BLaER1 treated with 17β-estradiol and CSF1 and Interleukin-3, amounts not matched to agents 10 nM and 100 nM (cell line): ENCODE measurements around the gene ADAM17.

Experiments used
- H3K27ac ChIP-seq, 11 experiments: shearing (Covaris generic); formaldehyde crosslinking; 2 replicates each; pipeline ENCODE4 v1.8.1; 2022
- H3K27me3 ChIP-seq, 11 experiments: shearing (Covaris generic); formaldehyde crosslinking; 2 replicates each; pipeline ENCODE4 v1.8.1; 2022
- H3K36me3 ChIP-seq, 11 experiments: shearing (Covaris generic); formaldehyde crosslinking; 2 replicates each; pipeline ENCODE4 v1.8.1; 2022
- H3K4me1 ChIP-seq, 10 experiments: shearing (Covaris generic); formaldehyde crosslinking; 2 replicates each; pipeline ENCODE4 v1.8.1; 2022
- H3K4me2 ChIP-seq, 11 experiments: shearing (Covaris generic); formaldehyde crosslinking; 2 replicates each; pipeline ENCODE4 v1.8.1; 2022
- H3K4me3 ChIP-seq, 10 experiments: shearing (Covaris generic); formaldehyde crosslinking; 2 replicates each; pipeline ENCODE4 v1.8.1; 2022
- H3K9ac ChIP-seq, 11 experiments: shearing (Covaris generic); formaldehyde crosslinking; 2 replicates each; pipeline ENCODE4 v1.8.1; 2022
- H3K9me3 ChIP-seq, 11 experiments: shearing (Covaris generic); formaldehyde crosslinking; replicated peaks in 1 of 11; 2 replicates each; pipeline ENCODE4 v1.8.1; 2022
- H4K20me1 ChIP-seq, 11 experiments: shearing (Covaris generic); formaldehyde crosslinking; 2 replicates each; pipeline ENCODE4 v1.8.1; 2022
- Cebpa-rat ChIP-seq, 11 experiments: shearing (Covaris generic); IDR thresholded peaks; 2 replicates each; pipeline ENCODE4 v1.8.1; 2022

The ADAM17 gene

GRCh38 chr2:9508931-9509330, 46.7 kb downstream of the ADAM17 start:
- TF ChIP-seq Cebpa-rat (IDR thresholded peaks at IDR 0.05): no peak
- H4K20me1 ChIP-seq: peaks cover 0 to 99% (median 79%) of the 10 kb centered on the region in 11 experiments; a peak in 19 of 22 replicates
- peak overlapping the region in 3 of 11 experiments; percentile 2 to 20 (median 19); a peak in 2 of 22 replicates for H3K9ac ChIP-seq
- H3K9me3 ChIP-seq: no peaks in the 10 kb centered on the region
- H3K4me1 ChIP-seq: peaks cover 0 to 32% (median 0%) of the 10 kb centered on the region in 10 experiments; a peak in 8 of 20 replicates
- H3K27ac ChIP-seq: peak overlapping the region in 1 of 11 experiments; percentile 25; a peak in 2 of 22 replicates
- H3K27me3 ChIP-seq: no peaks in the 10 kb centered on the region
- H3K4me2 ChIP-seq: 0 out of 22 replicates have a peak overlapping the region, but pooled peaks of 2 of the 11 experiments have one; percentile 0 to 7
- peaks cover 91 to 100% (median 99%) of the 10 kb centered on the region in 11 experiments for H3K36me3 ChIP-seq
- H3K4me3 ChIP-seq: no peak overlapping the region

GRCh38 chr2:9498210-9498609, 57.4 kb downstream of the ADAM17 start:
- peaks cover 0 to 100% (median 92%) of the 10 kb centered on the region in 11 experiments; a peak in 18 of 22 replicates for H4K20me1 ChIP-seq
- no peak for TF ChIP-seq Cebpa-rat (IDR thresholded peaks at IDR 0.05)
- no peak overlapping the region for H3K4me3 ChIP-seq
- no peaks in the 10 kb centered on the region for H3K4me1 ChIP-seq
- H3K9me3 ChIP-seq: no peaks in the 10 kb centered on the region
- H3K9ac ChIP-seq: no peak overlapping the region
- no peak overlapping the region for H3K27ac ChIP-seq
- no peaks in the 10 kb centered on the region for H3K27me3 ChIP-seq
- peaks cover 98 to 100% (median 100%) of the 10 kb centered on the region in 11 experiments for H3K36me3 ChIP-seq
- no peak overlapping the region for H3K4me2 ChIP-seq

- H3K36me3 ChIP-seq: peaks cover 98 to 100% (median 100%) of the 10 kb centered on the region in 11 experiments
- TF ChIP-seq Cebpa-rat (IDR thresholded peaks at IDR 0.05): no peak
- no peak overlapping the region for H3K4me2 ChIP-seq
- H4K20me1 ChIP-seq: peaks cover 0 to 100% (median 92%) of the 10 kb centered on the region in 11 experiments; a peak in 19 of 22 replicates
- H3K9ac ChIP-seq: no peak overlapping the region
- no peak overlapping the region for H3K4me3 ChIP-seq
- H3K9me3 ChIP-seq: no peaks in the 10 kb centered on the region
- H3K27ac ChIP-seq: no peak overlapping the region
- no peaks in the 10 kb centered on the region for H3K4me1 ChIP-seq
- no peaks in the 10 kb centered on the region for H3K27me3 ChIP-seq
These were observed 58.6 kb downstream of the ADAM17 start for GRCh38 chr2:9497017-9497416.

- TF ChIP-seq Cebpa-rat (IDR thresholded peaks at IDR 0.05): no peak
- Histone ChIP-seq H3K9ac (no peak overlapping the region), H3K27me3 (no peaks in the 10 kb centered on the region), H3K27ac (no peak overlapping the region), H4K20me1 (peaks cover 6 to 100% (median 90%) of the 10 kb centered on the region in 11 experiments; a peak in 21 of 22 replicates), H3K9me3 (no peaks in the 10 kb centered on the region), H3K4me3 (no peak overlapping the region), H3K4me2 (no peak overlapping the region), H3K4me1 (no peaks in the 10 kb centered on the region), H3K36me3 (peaks cover 99 to 100% (median 100%) of the 10 kb centered on the region in 11 experiments)
These were observed 61.5 kb downstream of the ADAM17 start for GRCh38 chr2:9494081-9494480.

- Histone ChIP-seq H3K4me3 (no peak overlapping the region), H3K4me1 (no peaks in the 10 kb centered on the region), H3K27me3 (no peaks in the 10 kb centered on the region; a peak in 1 of 22 replicates), H4K20me1 (peaks cover 6 to 100% (median 92%) of the 10 kb centered on the region in 11 experiments; a peak in 21 of 22 replicates), H3K36me3 (peaks cover 99 to 100% (median 100%) of the 10 kb centered on the region in 11 experiments), H3K9ac (no peak overlapping the region), H3K27ac (no peak overlapping the region), H3K4me2 (no peak overlapping the region), H3K9me3 (no peaks in the 10 kb centered on the region)
- TF ChIP-seq Cebpa-rat (IDR thresholded peaks at IDR 0.05): no peak
These were observed 62.2 kb downstream of the ADAM17 start for GRCh38 chr2:9493478-9493877.

- Histone ChIP-seq H3K27ac (no peak overlapping the region), H3K9ac (no peak overlapping the region), H3K4me1 (no peaks in the 10 kb centered on the region), H3K9me3 (no peaks in the 10 kb centered on the region), H3K27me3 (no peaks in the 10 kb centered on the region; a peak in 1 of 22 replicates), H3K4me3 (no peak overlapping the region), H3K4me2 (no peak overlapping the region), H4K20me1 (peaks cover 6 to 100% (median 92%) of the 10 kb centered on the region in 11 experiments; a peak in 21 of 22 replicates), H3K36me3 (peaks cover 99 to 100% (median 100%) of the 10 kb centered on the region in 11 experiments)
- no peak for TF ChIP-seq Cebpa-rat (IDR thresholded peaks at IDR 0.05)
These were observed 62.7 kb downstream of the ADAM17 start for GRCh38 chr2:9492927-9493326.

- H4K20me1 ChIP-seq: peaks cover 6 to 100% (median 93%) of the 10 kb centered on the region in 11 experiments; a peak in 21 of 22 replicates
- H3K9me3 ChIP-seq: no peaks in the 10 kb centered on the region
- no peaks in the 10 kb centered on the region; a peak in 1 of 22 replicates for H3K27me3 ChIP-seq
- no peak overlapping the region for H3K4me2 ChIP-seq
- H3K4me3 ChIP-seq: no peak overlapping the region
- no peaks in the 10 kb centered on the region for H3K4me1 ChIP-seq
- H3K9ac ChIP-seq: no peak overlapping the region
- no peak overlapping the region for H3K27ac ChIP-seq
- TF ChIP-seq Cebpa-rat (IDR thresholded peaks at IDR 0.05): no peak
- H3K36me3 ChIP-seq: peaks cover 99 to 100% (median 100%) of the 10 kb centered on the region in 11 experiments
These were observed 64.8 kb downstream of the ADAM17 start for GRCh38 chr2:9490789-9491188.

- Histone ChIP-seq H3K9me3 (no peaks in the 10 kb centered on the region), H3K4me2 (no peak overlapping the region), H3K9ac (no peak overlapping the region), H3K27ac (no peak overlapping the region), H3K4me1 (no peaks in the 10 kb centered on the region), H3K27me3 (no peaks in the 10 kb centered on the region; a peak in 1 of 22 replicates), H4K20me1 (peaks cover 6 to 100% (median 91%) of the 10 kb centered on the region in 11 experiments; a peak in 21 of 22 replicates), H3K4me3 (no peak overlapping the region), H3K36me3 (peaks cover 100% of the 10 kb centered on the region in 11 experiments)
- no peak for TF ChIP-seq Cebpa-rat (IDR thresholded peaks at IDR 0.05)
These were observed 66.8 kb downstream of the ADAM17 start for GRCh38 chr2:9488583-9489547.

GRCh38 chr2:9484533-9484932, 71.1 kb downstream of the ADAM17 start:
- Histone ChIP-seq H3K9ac (no peak overlapping the region), H3K4me2 (no peak overlapping the region), H3K27ac (no peak overlapping the region), H4K20me1 (peaks cover 5 to 100% (median 93%) of the 10 kb centered on the region in 11 experiments; a peak in 21 of 22 replicates), H3K4me3 (no peak overlapping the region), H3K9me3 (no peaks in the 10 kb centered on the region), H3K36me3 (peaks cover 96 to 100% (median 99%) of the 10 kb centered on the region in 11 experiments), H3K4me1 (peaks cover 0 to 7% (median 0%) of the 10 kb centered on the region in 10 experiments; a peak in 2 of 20 replicates), H3K27me3 (no peaks in the 10 kb centered on the region; a peak in 1 of 22 replicates)
- no peak for TF ChIP-seq Cebpa-rat (IDR thresholded peaks at IDR 0.05)
